Left hindlimb (tissue), 1 donor: ENCODE data around the gene ASIC2.
"Not testable (repeated sequence)": the region's sequence is repeated elsewhere in the genome, so short reads cannot be mapped to it uniquely, and the experiment has no call there.

Experiments used
- DNase-seq: peaks from one replicate; pipeline ENCODE4 v3.0.0-alpha.2; 2018

Gene ASIC2

DNA sequence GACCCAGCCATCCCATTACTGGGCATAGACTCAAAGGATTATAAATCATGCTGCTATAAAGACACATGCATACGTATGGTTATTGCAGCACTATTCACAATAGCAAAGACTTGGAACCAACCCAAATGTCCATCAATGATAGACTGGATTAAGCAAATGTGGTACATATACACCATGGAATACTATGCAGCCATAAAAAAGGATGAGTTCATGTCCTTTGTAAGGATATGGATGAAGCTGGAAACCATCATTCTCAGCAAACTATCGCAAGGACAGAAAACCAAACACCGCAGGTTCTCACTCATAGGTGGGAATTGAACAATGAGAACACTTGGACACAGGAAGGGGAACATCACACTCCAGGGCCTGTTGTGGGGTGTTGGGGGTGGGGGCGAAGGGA is 323.9 kb downstream of the ASIC2 start:
- DNase-seq, result not testable (repeated sequence)

DNA sequence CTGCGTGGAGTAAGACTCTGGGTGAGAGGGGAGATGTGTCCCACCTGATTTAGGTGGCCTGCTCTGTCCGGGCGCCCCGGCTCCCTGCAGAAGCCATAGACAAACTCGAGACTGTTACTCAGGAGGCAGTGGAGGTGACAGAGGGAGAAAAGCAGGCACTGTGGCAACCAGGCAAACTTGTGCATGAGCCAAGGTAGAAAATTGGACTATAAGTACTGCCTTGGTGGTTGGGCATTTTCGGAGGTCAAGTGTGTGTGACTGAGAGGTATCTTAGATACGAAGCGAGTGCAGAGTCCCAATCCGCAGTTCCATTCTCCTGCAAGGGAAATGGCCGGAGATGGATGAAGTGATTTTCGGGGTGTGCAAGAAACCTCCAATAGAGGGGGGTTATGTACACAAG is 328.6 kb downstream of the ASIC2 start:
- DNase-seq, result no peak
